H1 (cell line): ENCODE results near the gene CADM2.

ENCODE experiments used
- JUN ChIP-seq: IDR thresholded peaks from 2 replicates; pipeline ENCODE4 v1.6.1; 2011; ENCODE audit warnings: low read depth, mild to moderate bottlenecking, improper control_type of control experiment, low read length
- MAFK ChIP-seq: IDR thresholded peaks from 2 replicates; pipeline ENCODE4 v1.6.1; 2012; ENCODE audit warnings: low read depth, mild to moderate bottlenecking, improper control_type of control experiment, low read length
- NRF1 ChIP-seq: IDR thresholded peaks from 2 replicates; pipeline ENCODE4 v1.6.1; 2011; ENCODE audit warnings: mild to moderate bottlenecking, low read depth, low read length, improper control_type of control experiment
- PHF8 ChIP-seq: fragments of 200-600 bp; sonication (generic); conservative IDR thresholded peaks from 2 replicates; pipeline ENCODE4 v1.7.1; 2012; ENCODE audit warnings: low read depth, mild to moderate bottlenecking, inconsistent platforms, low read length, moderate library complexity
- TAF1 ChIP-seq: IDR thresholded peaks from 2 replicates; pipeline ENCODE4 v1.6.1; 2011; ENCODE audit warnings: mild to moderate bottlenecking, low read depth, low read length
- TBP ChIP-seq: IDR thresholded peaks from 2 replicates; pipeline ENCODE4 v1.6.1; 2011; ENCODE audit warnings: low read depth, low read length, improper control_type of control experiment
- TCF12 ChIP-seq: IDR thresholded peaks from 2 replicates; pipeline ENCODE4 v1.6.1; 2011; ENCODE audit warnings: low read depth, mild to moderate bottlenecking, low read length
- ZNF274 ChIP-seq: IDR thresholded peaks from 2 replicates; pipeline ENCODE4 v1.7.0; 2012; ENCODE audit warnings: low read length, borderline replicate concordance; ENCODE audit errors: extremely low read depth
- TF ChIP-seq, protein P1 (sequence below), 3 experiments: IDR thresholded peaks; 1 replicate in 2 of 3; 2 replicates in 1 of 3; pipeline versions ENCODE4 v1.5.1 to v1.6.1; 2011; ENCODE audit warnings: low read length in 3 of 3, mild to moderate bottlenecking in 3 of 3, inconsistent platforms in 2 of 3, low read depth in 1 of 3, moderate library complexity in 1 of 3; ENCODE audit not compliant: insufficient read depth in 1 of 3; ENCODE audit errors: control extremely low read depth in 1 of 3
- TF ChIP-seq, protein P2 (sequence below): IDR thresholded peaks from 2 replicates; pipeline ENCODE4 v1.6.1; 2011; ENCODE audit warnings: low read length, improper control_type of control experiment
- TF ChIP-seq, protein P3 (sequence below): IDR thresholded peaks from 2 replicates; pipeline ENCODE4 v1.6.1; 2012; ENCODE audit warnings: inconsistent platforms

DNA sequence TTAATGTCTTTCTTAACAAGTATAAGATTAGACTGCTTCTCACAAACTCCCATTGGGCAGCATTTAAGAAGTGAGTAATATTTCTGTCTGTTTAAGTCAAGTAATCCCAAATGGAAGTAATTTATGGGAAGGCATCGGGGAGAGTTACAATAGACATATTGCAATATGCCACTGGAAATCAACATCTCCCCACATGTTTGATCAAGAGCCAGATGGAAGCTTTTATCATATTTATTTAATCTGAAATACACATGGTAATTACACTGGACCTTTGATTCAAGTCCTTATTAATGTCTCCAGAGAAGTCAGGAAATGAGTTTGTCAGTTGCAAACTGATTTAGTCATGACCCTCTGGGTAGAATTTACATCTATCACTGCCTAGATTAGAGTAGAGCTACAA lies 1088.4 kb downstream of the CADM2 start:
- TF ChIP-seq, protein P1, sequence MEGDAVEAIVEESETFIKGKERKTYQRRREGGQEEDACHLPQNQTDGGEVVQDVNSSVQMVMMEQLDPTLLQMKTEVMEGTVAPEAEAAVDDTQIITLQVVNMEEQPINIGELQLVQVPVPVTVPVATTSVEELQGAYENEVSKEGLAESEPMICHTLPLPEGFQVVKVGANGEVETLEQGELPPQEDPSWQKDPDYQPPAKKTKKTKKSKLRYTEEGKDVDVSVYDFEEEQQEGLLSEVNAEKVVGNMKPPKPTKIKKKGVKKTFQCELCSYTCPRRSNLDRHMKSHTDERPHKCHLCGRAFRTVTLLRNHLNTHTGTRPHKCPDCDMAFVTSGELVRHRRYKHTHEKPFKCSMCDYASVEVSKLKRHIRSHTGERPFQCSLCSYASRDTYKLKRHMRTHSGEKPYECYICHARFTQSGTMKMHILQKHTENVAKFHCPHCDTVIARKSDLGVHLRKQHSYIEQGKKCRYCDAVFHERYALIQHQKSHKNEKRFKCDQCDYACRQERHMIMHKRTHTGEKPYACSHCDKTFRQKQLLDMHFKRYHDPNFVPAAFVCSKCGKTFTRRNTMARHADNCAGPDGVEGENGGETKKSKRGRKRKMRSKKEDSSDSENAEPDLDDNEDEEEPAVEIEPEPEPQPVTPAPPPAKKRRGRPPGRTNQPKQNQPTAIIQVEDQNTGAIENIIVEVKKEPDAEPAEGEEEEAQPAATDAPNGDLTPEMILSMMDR (IDR thresholded peaks at IDR 0.05; ENCODE audit: control extremely low read depth in 1 of 3, insufficient read depth in 1 of 3, low read depth in 1 of 3, low read length in 3 of 3): no peak
- no peak for TF ChIP-seq TBP
- TF ChIP-seq NRF1: no peak
- no peak for TF ChIP-seq TAF1
- TF ChIP-seq, protein P2, sequence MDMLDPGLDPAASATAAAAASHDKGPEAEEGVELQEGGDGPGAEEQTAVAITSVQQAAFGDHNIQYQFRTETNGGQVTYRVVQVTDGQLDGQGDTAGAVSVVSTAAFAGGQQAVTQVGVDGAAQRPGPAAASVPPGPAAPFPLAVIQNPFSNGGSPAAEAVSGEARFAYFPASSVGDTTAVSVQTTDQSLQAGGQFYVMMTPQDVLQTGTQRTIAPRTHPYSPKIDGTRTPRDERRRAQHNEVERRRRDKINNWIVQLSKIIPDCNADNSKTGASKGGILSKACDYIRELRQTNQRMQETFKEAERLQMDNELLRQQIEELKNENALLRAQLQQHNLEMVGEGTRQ: no peak
- TF ChIP-seq PHF8: no peak
- TF ChIP-seq JUN: no peak
- no peak for TF ChIP-seq MAFK
- TF ChIP-seq, protein P3, sequence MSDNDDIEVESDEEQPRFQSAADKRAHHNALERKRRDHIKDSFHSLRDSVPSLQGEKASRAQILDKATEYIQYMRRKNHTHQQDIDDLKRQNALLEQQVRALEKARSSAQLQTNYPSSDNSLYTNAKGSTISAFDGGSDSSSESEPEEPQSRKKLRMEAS: no peak
- TF ChIP-seq TCF12: no peak
- no peak for TF ChIP-seq ZNF274
